SK-N-MC (cell line): ENCODE data around the gene LRRC75A.

Source experiments
- EZH2 ChIP-seq: fragments of 200-600 bp; sonication (generic); IDR thresholded peaks from one replicate; pipeline ENCODE4 v1.6.1; 2017; ENCODE audit warnings: antibody characterized with exemption
- POLR2AphosphoS5 ChIP-seq: IDR thresholded peaks from 2 replicates; pipeline ENCODE4 v1.6.1; 2012; ENCODE audit warnings: mild to moderate bottlenecking, low read depth, low read length, borderline replicate concordance

DNA sequence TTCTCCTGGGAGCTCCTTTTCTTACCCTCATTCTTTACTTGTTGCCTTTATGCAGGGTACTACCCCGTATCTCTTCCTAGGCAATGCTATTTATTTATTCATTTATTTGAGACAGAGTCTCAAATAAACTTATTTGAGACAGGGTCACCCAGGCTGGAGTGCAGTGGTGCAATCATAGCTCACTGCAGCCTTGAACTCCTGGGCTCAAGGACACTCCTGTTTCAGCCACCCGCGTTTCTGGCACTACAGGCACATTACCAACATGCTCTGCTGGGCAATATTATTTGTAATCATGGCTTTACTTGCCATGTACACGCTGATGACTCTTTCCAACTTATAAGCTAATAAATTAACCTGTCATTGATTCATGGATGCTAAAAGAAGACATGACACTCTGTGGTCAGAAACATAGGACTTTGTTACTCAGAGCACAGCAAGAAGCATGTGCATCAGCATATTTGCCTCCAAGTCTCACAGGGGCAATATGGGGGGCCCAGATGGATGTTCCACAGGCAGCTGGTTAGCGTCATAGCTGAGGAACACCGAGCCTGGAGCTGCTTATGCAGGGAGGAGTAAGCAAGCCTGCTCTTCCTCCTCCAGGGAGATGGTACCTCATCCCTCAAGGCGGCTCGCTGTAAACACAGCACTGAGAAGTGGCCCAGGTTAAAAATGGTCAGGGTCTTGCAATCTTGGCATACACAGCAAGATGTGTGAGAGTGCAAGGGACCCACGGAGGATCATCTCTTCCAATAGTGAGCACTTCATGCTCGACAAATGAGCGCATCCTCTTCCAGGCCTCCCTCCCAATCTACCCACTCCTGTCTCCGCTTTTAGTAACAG is 4.2 kb upstream of the LRRC75A start:
- no peak for TF ChIP-seq EZH2
- TF ChIP-seq POLR2AphosphoS5 = no peak
